ENCODE data around the gene TMEM169.

Gene TMEM169

GRCh38 chr2:216113572-216113971 is 31.9 kb downstream of the TMEM169 start:
- H3K4me2 ChIP-seq (ENCODE audit: low read length), result peak overlapping the region; percentile 91
- H3K27ac ChIP-seq (ENCODE audit: low read depth, low read length), result peak overlapping the region; percentile 40
- H3K9me2 ChIP-seq (replicated peaks; ENCODE audit: control insufficient read depth, low read length), result no peaks in the 10 kb centered on the region
- H3K36me3 ChIP-seq (ENCODE audit: control insufficient read depth, low read length), result peaks cover 89% of the 10 kb centered on the region
- TF ChIP-seq EZH2phosphoT487 (IDR thresholded peaks at IDR 0.05; ENCODE audit: borderline replicate concordance, low read length), result no peak
- TF ChIP-seq, protein P1, sequence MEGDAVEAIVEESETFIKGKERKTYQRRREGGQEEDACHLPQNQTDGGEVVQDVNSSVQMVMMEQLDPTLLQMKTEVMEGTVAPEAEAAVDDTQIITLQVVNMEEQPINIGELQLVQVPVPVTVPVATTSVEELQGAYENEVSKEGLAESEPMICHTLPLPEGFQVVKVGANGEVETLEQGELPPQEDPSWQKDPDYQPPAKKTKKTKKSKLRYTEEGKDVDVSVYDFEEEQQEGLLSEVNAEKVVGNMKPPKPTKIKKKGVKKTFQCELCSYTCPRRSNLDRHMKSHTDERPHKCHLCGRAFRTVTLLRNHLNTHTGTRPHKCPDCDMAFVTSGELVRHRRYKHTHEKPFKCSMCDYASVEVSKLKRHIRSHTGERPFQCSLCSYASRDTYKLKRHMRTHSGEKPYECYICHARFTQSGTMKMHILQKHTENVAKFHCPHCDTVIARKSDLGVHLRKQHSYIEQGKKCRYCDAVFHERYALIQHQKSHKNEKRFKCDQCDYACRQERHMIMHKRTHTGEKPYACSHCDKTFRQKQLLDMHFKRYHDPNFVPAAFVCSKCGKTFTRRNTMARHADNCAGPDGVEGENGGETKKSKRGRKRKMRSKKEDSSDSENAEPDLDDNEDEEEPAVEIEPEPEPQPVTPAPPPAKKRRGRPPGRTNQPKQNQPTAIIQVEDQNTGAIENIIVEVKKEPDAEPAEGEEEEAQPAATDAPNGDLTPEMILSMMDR (IDR thresholded peaks at IDR 0.05; ENCODE audit: low read depth, low read length, poor library complexity, severe bottlenecking), result no peak
- H3K9me3 ChIP-seq (ENCODE audit: control insufficient read depth, insufficient read depth, low read length), result no peaks in the 10 kb centered on the region
- H3K4me1 ChIP-seq (ENCODE audit: control insufficient read depth, low read length), result peaks cover 61% of the 10 kb centered on the region
- peaks cover 87% of the 10 kb centered on the region for H3K79me2 ChIP-seq (ENCODE audit: control insufficient read depth, low read length)
- H3K27me3 ChIP-seq (ENCODE audit: control insufficient read depth, low read length), result no peaks in the 10 kb centered on the region
- H3K4me3 ChIP-seq (ENCODE audit: low read length), result peak overlapping the region; percentile 33; the same call in 1 of the 2 replicates
- H4K20me1 ChIP-seq (ENCODE audit: control insufficient read depth, insufficient read depth, low read depth, low read length), result peaks cover 43% of the 10 kb centered on the region
- H3F3A ChIP-seq (ENCODE audit: control insufficient read depth, insufficient read depth), result peaks cover 51% of the 10 kb centered on the region

DNA sequence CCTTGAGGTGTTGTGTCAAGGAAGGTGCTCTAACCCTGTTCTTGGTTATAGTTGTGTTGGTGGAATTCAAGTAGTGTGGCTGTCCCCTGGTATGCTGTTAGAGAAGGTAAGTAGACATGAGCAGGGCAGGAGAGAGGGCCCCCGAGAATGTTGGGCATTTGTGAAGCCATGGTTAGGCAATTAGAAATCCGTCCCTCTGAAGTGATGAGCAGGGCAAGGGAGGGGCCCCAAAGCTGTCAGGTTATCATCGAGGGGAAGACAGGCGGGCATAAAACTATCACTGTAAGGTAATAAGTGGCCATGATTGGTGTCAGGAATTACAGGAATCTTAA is 32.6 kb downstream of the TMEM169 start:
- TF ChIP-seq, protein P1 (IDR thresholded peaks at IDR 0.05; ENCODE audit: low read depth, low read length, poor library complexity, severe bottlenecking), result no peak
- no peak for TF ChIP-seq EZH2phosphoT487 (IDR thresholded peaks at IDR 0.05; ENCODE audit: borderline replicate concordance, low read length)
- H3K79me2 ChIP-seq (ENCODE audit: control insufficient read depth, low read length), result peaks cover 92% of the 10 kb centered on the region
- no peaks in the 10 kb centered on the region for H3K9me3 ChIP-seq (ENCODE audit: control insufficient read depth, insufficient read depth, low read length)
- no peaks in the 10 kb centered on the region for H3K27me3 ChIP-seq (ENCODE audit: control insufficient read depth, low read length)
- peak overlapping the region; percentile 91 for H3K4me2 ChIP-seq (ENCODE audit: low read length)
- no peaks in the 10 kb centered on the region for H3K9me2 ChIP-seq (replicated peaks; ENCODE audit: control insufficient read depth, low read length)
- H3K36me3 ChIP-seq (ENCODE audit: control insufficient read depth, low read length), result peaks cover 96% of the 10 kb centered on the region
- H4K20me1 ChIP-seq (ENCODE audit: control insufficient read depth, insufficient read depth, low read depth, low read length), result peaks cover 43% of the 10 kb centered on the region
- H3K4me1 ChIP-seq (ENCODE audit: control insufficient read depth, low read length), result peaks cover 60% of the 10 kb centered on the region
- H3F3A ChIP-seq (ENCODE audit: control insufficient read depth, insufficient read depth), result peaks cover 51% of the 10 kb centered on the region
- H3K27ac ChIP-seq (ENCODE audit: low read depth, low read length), result peak overlapping the region; percentile 40
- peak overlapping the region; percentile 82 for H3K4me3 ChIP-seq (ENCODE audit: low read length)

GRCh38 chr2:216114714-216115531 is 33.2 kb downstream of the TMEM169 start:
- Histone ChIP-seq H3K79me2 (ENCODE audit: control insufficient read depth, low read length) (peaks cover 92% of the 10 kb centered on the region), H3K4me3 (ENCODE audit: low read length) (peak overlapping the region; percentile 82), H3K27ac (ENCODE audit: low read depth, low read length) (peak overlapping the region; percentile 49), H3K4me2 (ENCODE audit: low read length) (peak overlapping the region; percentile 91), H3K9me3 (ENCODE audit: control insufficient read depth, insufficient read depth, low read length) (no peaks in the 10 kb centered on the region), H3K36me3 (ENCODE audit: control insufficient read depth, low read length) (peaks cover 98% of the 10 kb centered on the region), H3K27me3 (ENCODE audit: control insufficient read depth, low read length) (no peaks in the 10 kb centered on the region), H3K4me1 (ENCODE audit: control insufficient read depth, low read length) (peaks cover 60% of the 10 kb centered on the region), H3F3A (ENCODE audit: control insufficient read depth, insufficient read depth) (peaks cover 49% of the 10 kb centered on the region), H4K20me1 (ENCODE audit: control insufficient read depth, insufficient read depth, low read depth, low read length) (peaks cover 43% of the 10 kb centered on the region), H3K9me2 (replicated peaks; ENCODE audit: control insufficient read depth, low read length) (no peaks in the 10 kb centered on the region)
- no peak for TF ChIP-seq EZH2phosphoT487 (IDR thresholded peaks at IDR 0.05; ENCODE audit: borderline replicate concordance, low read length)
- TF ChIP-seq, protein P1 (IDR thresholded peaks at IDR 0.05; ENCODE audit: low read depth, low read length, poor library complexity, severe bottlenecking), result peak; percentile 90
